Stimulated activated CD8-positive, alpha-beta memory T cell treated with anti-CD3 and anti-CD28 coated beads, Interleukin-2, amount 100 ng/mL, for 1 hour (primary cell): ENCODE data around the gene CCR9.
"Not testable (repeated sequence)": the region's sequence is repeated elsewhere in the genome, so short reads cannot be mapped to it uniquely, and the experiment has no call there.

Experiments
- DNase-seq, 2 donors: peaks; one replicate each; pipeline ENCODE4 v3.0.0-alpha.2; 2020; ENCODE audit warnings: low read depth in 2 of 2

The CCR9 gene

GRCh38 chr3:45885979-45886705, at the start of gene CCR9:
CCR9 (plus strand) TSS chr3:45886543; CDS start chr3:45894934, 8,391 bp downstream.
- DNase-seq: no peak

GRCh38 chr3:45838466-45838865, 47.9 kb upstream of the CCR9 start:
- DNase-seq: no peak

GRCh38 chr3:45841420-45841756, 45.0 kb upstream of the CCR9 start:
- DNase-seq: no peak

GRCh38 chr3:45841757-45842491, 44.4 kb upstream of the CCR9 start, which contains the start of gene LZTFL1:
LZTFL1 (minus strand) TSS chr3:45842119; CDS start chr3:45841991, 128 bp downstream.
- DNase-seq: peak; percentile 72 to 75

- no peak for DNase-seq
Observed at GRCh38 chr3:45842851-45843625, 43.3 kb upstream of the CCR9 start.

- no peak for DNase-seq
Observed at GRCh38 chr3:45844616-45845015, 41.7 kb upstream of the CCR9 start.

GRCh38 chr3:45848392-45848791, 38.0 kb upstream of the CCR9 start:
- DNase-seq: no peak

GRCh38 chr3:45852828-45853227, 33.5 kb upstream of the CCR9 start:
- DNase-seq: no peak

GRCh38 chr3:45856323-45856722, 30.0 kb upstream of the CCR9 start:
- not testable (repeated sequence) for DNase-seq

- DNase-seq: not testable (repeated sequence)
Observed at GRCh38 chr3:45857024-45857423, 29.3 kb upstream of the CCR9 start.

- DNase-seq: no peak
Observed at GRCh38 chr3:45858809-45859543, 27.4 kb upstream of the CCR9 start.

GRCh38 chr3:45860481-45860880, 25.9 kb upstream of the CCR9 start:
- DNase-seq: no peak

GRCh38 chr3:45861043-45861719, 25.2 kb upstream of the CCR9 start:
- DNase-seq: no peak

GRCh38 chr3:45864760-45865519, 21.4 kb upstream of the CCR9 start:
- DNase-seq: no peak

- DNase-seq: no peak
Observed at GRCh38 chr3:45865563-45865962, 20.8 kb upstream of the CCR9 start.

GRCh38 chr3:45868213-45868612, 18.1 kb upstream of the CCR9 start:
- no peak for DNase-seq

GRCh38 chr3:45868650-45869049, 17.7 kb upstream of the CCR9 start:
- DNase-seq: no peak

GRCh38 chr3:45869638-45870037, 16.7 kb upstream of the CCR9 start:
- no peak for DNase-seq

GRCh38 chr3:45870099-45870498, 16.2 kb upstream of the CCR9 start:
- peak; percentile 14 to 38 for DNase-seq

GRCh38 chr3:45871780-45872179, 14.6 kb upstream of the CCR9 start:
- no peak for DNase-seq
